GM19452 (cell line): ENCODE measurements around the gene CARD8.

ENCODE experiments used
- ATAC-seq: cut with Tn5 transposase; IDR thresholded peaks from one replicate; pipeline ENCODE4 v1.9.1; 2021; ENCODE audit not compliant: unreplicated experiment

CARD8 gene

GRCh38 chr19:48213959-48214358 is 41.8 kb downstream of the CARD8 start:
- no peak for ATAC-seq

- no peak for ATAC-seq
These were observed 45.7 kb downstream of the CARD8 start for GRCh38 chr19:48210005-48210404.

- no peak for ATAC-seq
These were observed 49.2 kb downstream of the CARD8 start for GRCh38 chr19:48206397-48207093.

- ATAC-seq = peak; percentile 85
These were observed 51.7 kb downstream of the CARD8 start for GRCh38 chr19:48203794-48204628.

GRCh38 chr19:48203222-48203793 is 52.4 kb downstream of the CARD8 start:
- ATAC-seq = no peak

- ATAC-seq = no peak
These were observed 58.6 kb downstream of the CARD8 start for GRCh38 chr19:48196933-48197665.

- no peak for ATAC-seq
These were observed 59.4 kb downstream of the CARD8 start for GRCh38 chr19:48196321-48196763.

GRCh38 chr19:48194844-48195830 is 60.6 kb downstream of the CARD8 start:
- ATAC-seq = no peak

GRCh38 chr19:48194041-48194843 is 61.5 kb downstream of the CARD8 start:
- ATAC-seq = no peak

GRCh38 chr19:48192750-48193149 is 63.0 kb downstream of the CARD8 start:
- ATAC-seq = no peak

GRCh38 chr19:48190885-48191284 is 64.8 kb downstream of the CARD8 start:
- ATAC-seq = no peak

GRCh38 chr19:48190288-48190884 is 65.3 kb downstream of the CARD8 start:
- no peak for ATAC-seq

- ATAC-seq = no peak
These were observed 69.1 kb downstream of the CARD8 start for GRCh38 chr19:48186541-48186991.

GRCh38 chr19:48186015-48186414 is 69.7 kb downstream of the CARD8 start:
- no peak for ATAC-seq

- ATAC-seq = no peak
These were observed 72.4 kb downstream of the CARD8 start for GRCh38 chr19:48183356-48183755.

GRCh38 chr19:48182434-48182833 is 73.3 kb downstream of the CARD8 start:
- no peak for ATAC-seq

GRCh38 chr19:48181505-48181904 is 74.2 kb downstream of the CARD8 start:
- no peak for ATAC-seq

GRCh38 chr19:48176226-48176625 is 79.5 kb downstream of the CARD8 start:
- no peak for ATAC-seq

- no peak for ATAC-seq
These were observed 80.1 kb downstream of the CARD8 start for GRCh38 chr19:48175578-48175977.
